Muscle layer of duodenum (tissue), 2 donors: Measurements from ENCODE around the gene ASCL2.

ENCODE experiments used
- H3K27ac ChIP-seq: one replicate; pipeline ENCODE4 v1.7.0; 2013; ENCODE audit warnings: mild to moderate bottlenecking, low read length
- H3K27me3 ChIP-seq: one replicate; pipeline ENCODE4 v1.7.0; 2013; ENCODE audit warnings: low read depth, mild to moderate bottlenecking, control low read depth, low read length
- H3K36me3 ChIP-seq, 2 donors: one replicate each; pipeline ENCODE4 v1.7.0; 2013; ENCODE audit warnings: low read length in 2 of 2, control low read depth in 1 of 2, mild to moderate bottlenecking in 1 of 2; ENCODE audit not compliant: insufficient read depth in 2 of 2, control insufficient read depth in 1 of 2
- H3K4me1 ChIP-seq, 2 donors: one replicate each; pipeline ENCODE4 v1.7.0; 2013; ENCODE audit warnings: low read length in 2 of 2, mild to moderate bottlenecking in 2 of 2, control low read depth in 1 of 2, moderate library complexity in 1 of 2; ENCODE audit not compliant: insufficient read depth in 2 of 2, control insufficient read depth in 1 of 2
- H3K4me3 ChIP-seq, 2 donors: one replicate each; pipeline ENCODE4 v1.7.0; 2013; ENCODE audit warnings: low read length in 2 of 2, low read depth in 1 of 2, mild to moderate bottlenecking in 1 of 2
- H3K9me3 ChIP-seq, 2 donors: one replicate each; pipeline ENCODE4 v1.7.0; 2013; ENCODE audit warnings: low read length in 2 of 2, control low read depth in 1 of 2, mild to moderate bottlenecking in 1 of 2; ENCODE audit not compliant: control insufficient read depth in 1 of 2
- donor health status: healthy.

ASCL2 gene

GRCh38 chr11:2314136-2314524, 43.7 kb upstream of the ASCL2 start:
- Histone ChIP-seq H3K4me1 (peaks cover 3 to 20% of the 10 kb centered on the region in 2 donors), H3K4me3 (no peak overlapping the region), H3K27ac (no peak overlapping the region)

GRCh38 chr11:2313051-2313951, 42.9 kb upstream of the ASCL2 start:
- H3K27ac ChIP-seq, result no peak overlapping the region
- no peak overlapping the region for H3K4me3 ChIP-seq
- no peaks in the 10 kb centered on the region for H3K36me3 ChIP-seq
- H3K4me1 ChIP-seq, result peaks cover 3 to 20% of the 10 kb centered on the region in 2 donors
- no peaks in the 10 kb centered on the region for H3K27me3 ChIP-seq
- peaks cover 0 to 4% of the 10 kb centered on the region in 2 donors for H3K9me3 ChIP-seq

More at GRCh38 chr11:2314136-2314524, 43.7 kb upstream of the ASCL2 start:
- Histone ChIP-seq H3K9me3 (peaks cover 0 to 5% of the 10 kb centered on the region in 2 donors), H3K36me3 (no peaks in the 10 kb centered on the region), H3K27me3 (no peaks in the 10 kb centered on the region)

- Histone ChIP-seq H3K4me3 (no peak overlapping the region), H3K4me1 (peaks cover 3 to 20% of the 10 kb centered on the region in 2 donors), H3K9me3 (no peaks in the 10 kb centered on the region), H3K36me3 (no peaks in the 10 kb centered on the region), H3K27me3 (no peaks in the 10 kb centered on the region), H3K27ac (no peak overlapping the region)
These were observed 42.0 kb upstream of the ASCL2 start for GRCh38 chr11:2312232-2313042.

DNA sequence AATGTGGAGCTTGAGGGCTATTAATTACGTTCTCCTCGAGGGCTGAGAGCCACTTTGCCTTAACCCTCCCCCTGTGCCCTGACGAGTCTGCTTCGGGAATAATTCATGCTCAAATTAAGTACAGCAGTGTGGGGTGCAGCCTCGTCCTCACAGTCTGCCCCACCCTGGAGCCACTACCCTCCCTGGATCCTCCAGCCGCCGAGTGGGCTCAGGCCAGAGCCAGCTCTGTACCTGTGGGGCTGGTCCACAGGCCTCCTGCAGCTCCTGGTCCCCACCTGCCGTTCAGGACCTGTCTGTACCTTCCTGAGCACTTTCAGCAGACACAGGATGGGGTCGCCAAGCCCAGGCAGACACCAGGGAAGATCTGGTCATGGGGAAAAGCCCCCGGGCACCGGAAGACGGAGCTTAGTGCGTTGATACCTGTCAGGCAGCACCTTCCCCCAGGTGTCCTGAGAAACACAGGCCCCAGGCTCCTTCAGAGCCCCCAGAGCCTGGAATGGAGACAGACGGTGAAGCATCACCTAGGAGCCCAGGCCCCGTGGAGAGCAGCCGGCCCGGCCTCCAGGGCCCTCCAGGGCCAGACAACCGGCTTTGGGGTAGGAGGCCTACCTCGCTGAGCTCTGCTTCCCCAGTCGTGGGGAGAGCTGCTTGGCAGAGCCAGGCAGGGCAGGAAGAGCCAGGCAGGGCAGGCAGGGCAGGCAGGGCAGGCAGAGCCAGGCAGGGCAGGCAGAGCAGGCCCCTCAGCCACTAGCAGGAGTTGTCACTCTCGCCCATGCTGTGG, 41.2 kb upstream of the ASCL2 start:
- Histone ChIP-seq H3K4me1 (peaks cover 8 to 26% of the 10 kb centered on the region in 2 donors), H3K36me3 (no peaks in the 10 kb centered on the region), H3K27me3 (no peaks in the 10 kb centered on the region), H3K4me3 (no peak overlapping the region), H3K27ac (no peak overlapping the region), H3K9me3 (no peaks in the 10 kb centered on the region)

- peaks cover 10 to 33% of the 10 kb centered on the region in 2 donors for H3K4me1 ChIP-seq
- no peaks in the 10 kb centered on the region for H3K9me3 ChIP-seq
- no peak overlapping the region for H3K4me3 ChIP-seq
- H3K27ac ChIP-seq, result no peak overlapping the region
- H3K27me3 ChIP-seq, result no peaks in the 10 kb centered on the region
- no peaks in the 10 kb centered on the region for H3K36me3 ChIP-seq
These were observed 40.5 kb upstream of the ASCL2 start for GRCh38 chr11:2310786-2311352.

- no peak overlapping the region for H3K4me3 ChIP-seq
- peaks cover 15 to 36% of the 10 kb centered on the region in 2 donors for H3K4me1 ChIP-seq
- H3K9me3 ChIP-seq, result no peaks in the 10 kb centered on the region
- no peak overlapping the region for H3K27ac ChIP-seq
- no peaks in the 10 kb centered on the region for H3K36me3 ChIP-seq
- no peaks in the 10 kb centered on the region for H3K27me3 ChIP-seq
These were observed 39.8 kb upstream of the ASCL2 start for GRCh38 chr11:2310073-2310785.

DNA sequence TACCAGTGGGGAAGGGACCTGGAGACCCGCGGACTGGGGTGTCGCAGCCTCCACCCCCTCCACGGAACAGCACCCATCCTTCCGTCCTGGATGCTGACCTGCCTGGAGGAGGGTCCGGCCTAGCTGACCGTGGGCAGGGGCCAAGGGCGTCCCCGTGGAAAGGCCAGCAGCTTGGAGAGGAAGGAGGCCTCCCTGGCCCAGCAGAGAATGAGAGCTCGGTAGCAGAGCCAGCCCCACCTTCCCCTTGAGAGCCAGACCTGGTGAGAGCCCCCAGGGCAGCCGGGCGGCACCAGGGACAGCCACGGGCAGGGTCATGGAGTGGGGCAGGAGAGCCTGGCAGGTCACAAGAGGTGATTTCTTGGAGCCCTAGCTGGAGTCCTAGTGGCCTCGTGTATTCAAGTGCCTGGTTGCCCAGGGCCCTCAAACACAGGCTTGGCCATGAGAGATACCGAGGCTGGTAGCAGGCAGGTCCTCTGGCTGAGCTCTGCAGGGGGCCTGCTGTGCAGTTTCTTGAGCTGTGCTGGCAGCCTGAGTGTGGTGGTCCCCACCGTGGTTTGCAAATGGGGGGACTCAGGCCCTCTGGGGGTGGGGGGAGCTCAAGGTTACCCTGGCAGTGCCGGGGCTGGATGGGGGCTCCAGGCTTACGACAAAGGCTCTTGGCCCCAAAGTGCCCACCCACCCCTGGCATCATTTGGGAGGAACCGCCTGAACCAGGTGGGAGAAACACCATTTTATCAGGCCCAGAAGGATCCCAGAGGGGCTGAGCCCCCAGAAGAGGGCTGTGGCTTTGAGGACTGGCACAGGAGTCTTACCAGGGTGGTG, 39.1 kb upstream of the ASCL2 start:
- H3K9me3 ChIP-seq, result no peaks in the 10 kb centered on the region
- peaks cover 15 to 36% of the 10 kb centered on the region in 2 donors for H3K4me1 ChIP-seq
- no peak overlapping the region for H3K27ac ChIP-seq
- H3K4me3 ChIP-seq, result no peak overlapping the region
- H3K27me3 ChIP-seq, result no peaks in the 10 kb centered on the region
- no peaks in the 10 kb centered on the region for H3K36me3 ChIP-seq

GRCh38 chr11:2308713-2309112, 38.3 kb upstream of the ASCL2 start:
- Histone ChIP-seq H3K9me3 (no peaks in the 10 kb centered on the region), H3K4me3 (no peak overlapping the region), H3K4me1 (peaks cover 12 to 30% of the 10 kb centered on the region in 2 donors), H3K27me3 (no peaks in the 10 kb centered on the region), H3K27ac (no peak overlapping the region), H3K36me3 (no peaks in the 10 kb centered on the region)

DNA sequence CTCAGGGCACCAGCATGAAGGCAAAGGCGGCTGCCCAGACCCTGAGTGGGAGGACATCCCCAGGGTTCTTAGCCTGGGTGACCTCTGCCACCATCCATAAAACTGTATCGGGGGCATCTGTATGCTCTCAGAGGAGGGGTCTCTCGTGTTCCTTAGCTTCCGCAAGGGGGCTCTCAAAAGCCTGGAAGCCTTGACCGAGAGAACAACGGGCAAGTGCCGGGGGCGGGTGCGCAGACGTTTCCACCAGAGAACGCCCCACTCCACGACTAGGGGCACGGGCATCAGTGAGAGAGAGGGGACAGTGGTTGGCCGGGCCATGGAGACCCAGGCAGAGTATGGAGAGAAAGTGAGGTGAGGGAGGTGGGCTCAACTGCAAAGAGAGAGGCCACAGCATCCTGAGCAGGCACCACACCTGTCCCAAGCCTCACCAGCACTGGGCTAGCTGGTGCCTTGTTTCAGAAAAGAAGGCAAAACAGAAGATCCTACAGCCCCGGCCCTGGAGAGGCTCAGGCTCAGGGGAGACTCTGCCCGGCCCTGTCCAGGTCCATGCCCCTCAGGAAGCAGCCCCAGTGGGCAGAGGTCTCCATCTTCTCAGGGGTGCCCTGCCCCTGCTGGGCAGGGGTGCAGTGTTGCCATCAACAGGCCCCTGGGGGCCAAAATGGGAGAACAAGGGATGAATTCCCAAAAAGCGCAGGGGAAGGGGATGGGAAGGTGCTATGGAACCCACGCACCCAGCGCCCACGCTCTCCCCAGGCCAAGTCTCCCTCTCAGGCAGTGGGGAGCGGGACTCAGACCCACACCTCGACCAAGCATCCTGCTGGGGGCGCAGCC, 37.3 kb upstream of the ASCL2 start:
- H3K27ac ChIP-seq, result no peak overlapping the region
- no peaks in the 10 kb centered on the region for H3K27me3 ChIP-seq
- no peaks in the 10 kb centered on the region for H3K36me3 ChIP-seq
- no peak overlapping the region for H3K4me3 ChIP-seq
- H3K9me3 ChIP-seq, result no peaks in the 10 kb centered on the region
- peaks cover 12 to 30% of the 10 kb centered on the region in 2 donors for H3K4me1 ChIP-seq
